ENCODE data around the gene AGAP1.

Gene AGAP1

GRCh38 chr2:235955664-235956063 is 461.8 kb downstream of the AGAP1 start:
- FAIRE-seq, result no peak

GRCh38 chr2:235956281-235956970 is 462.6 kb downstream of the AGAP1 start:
- FAIRE-seq, result no peak

- FAIRE-seq, result no peak
Observed at GRCh38 chr2:235957251-235957650, 463.4 kb downstream of the AGAP1 start.

- no peak for FAIRE-seq
Observed at GRCh38 chr2:235958221-235958930, 464.5 kb downstream of the AGAP1 start.

- no peak for FAIRE-seq
Observed at GRCh38 chr2:235958931-235959410, 465.1 kb downstream of the AGAP1 start.

GRCh38 chr2:235960011-235960715 is 466.3 kb downstream of the AGAP1 start:
- no peak for FAIRE-seq

GRCh38 chr2:235960716-235961640 is 467.1 kb downstream of the AGAP1 start:
- FAIRE-seq, result no peak

DNA sequence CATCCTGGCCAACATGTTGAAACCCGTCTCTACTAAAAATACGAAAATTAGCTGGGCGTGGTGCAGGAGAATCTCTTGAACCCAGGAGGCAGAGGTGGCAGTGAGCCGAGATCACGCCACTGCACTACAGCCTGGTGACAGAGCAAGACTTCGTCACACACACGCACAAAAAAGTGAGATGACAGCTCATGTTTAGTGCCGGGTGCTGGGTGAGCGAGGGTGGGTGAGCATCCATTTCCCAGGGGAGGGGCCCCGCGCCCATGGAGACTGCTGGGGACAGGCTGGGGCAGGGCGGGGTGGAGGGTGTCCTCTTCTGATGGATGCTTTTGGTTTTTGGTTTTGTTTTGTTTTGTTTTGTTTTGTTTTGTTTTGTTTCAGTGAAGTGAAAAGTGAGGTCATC is 467.9 kb downstream of the AGAP1 start:
- FAIRE-seq, result no peak

DNA sequence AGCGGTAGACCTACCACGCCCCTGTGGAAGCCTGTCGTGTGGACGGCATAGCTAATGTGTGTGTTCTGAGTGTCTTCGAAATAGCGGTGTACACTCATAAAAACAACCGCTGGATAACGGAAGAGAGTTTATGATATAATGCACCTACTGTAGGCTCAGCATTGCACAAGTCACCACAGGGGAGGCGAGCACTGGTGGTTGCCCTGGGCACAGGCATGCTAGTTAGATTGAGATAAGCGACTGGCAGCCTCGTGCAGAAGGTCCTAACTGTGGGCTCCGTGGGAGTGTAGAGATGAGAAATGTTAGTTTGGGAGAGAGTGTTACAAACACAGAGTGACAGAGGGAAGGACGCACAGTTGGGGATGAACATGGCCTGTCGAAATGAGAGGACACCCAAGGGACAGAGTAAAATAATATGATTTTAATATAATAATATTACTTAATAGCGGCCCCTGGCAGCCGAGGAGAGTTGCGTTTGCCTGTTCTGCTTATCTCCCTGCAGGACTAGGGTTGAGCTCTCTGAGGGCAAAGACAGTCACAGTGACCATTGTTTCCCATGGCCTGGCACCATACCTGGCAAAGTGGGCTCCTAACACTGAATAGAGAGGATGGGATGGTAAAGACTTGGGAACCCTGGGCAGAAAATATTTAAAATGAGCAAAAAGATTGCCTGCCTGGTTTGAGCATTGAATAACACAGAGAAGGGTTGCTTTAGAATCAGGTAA is 470.2 kb downstream of the AGAP1 start:
- no peak for FAIRE-seq

GRCh38 chr2:235964787-235965390 is 471.0 kb downstream of the AGAP1 start:
- FAIRE-seq, result no peak

DNA sequence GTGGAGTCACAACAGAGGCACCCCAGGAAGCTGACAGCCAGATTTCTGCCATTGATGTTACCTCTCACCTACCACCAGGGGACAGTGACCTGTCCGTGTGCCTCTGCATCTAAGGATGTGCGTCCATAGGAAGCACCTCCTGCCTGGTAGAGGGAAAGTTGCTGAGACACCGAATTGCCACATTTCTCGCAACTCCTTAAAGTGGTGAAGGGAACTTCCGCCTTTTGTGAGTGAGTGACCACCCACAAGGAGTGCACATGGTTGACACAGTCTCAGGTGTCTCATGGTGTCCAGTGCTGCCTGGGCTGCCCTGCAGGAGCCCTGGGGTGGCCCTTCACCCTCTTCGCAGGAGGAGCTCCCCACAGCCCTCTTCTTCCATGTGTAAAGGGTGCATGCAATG is 472.6 kb downstream of the AGAP1 start:
- no peak for FAIRE-seq

- FAIRE-seq, result no peak
Observed at GRCh38 chr2:235966932-235967757, 473.3 kb downstream of the AGAP1 start.

DNA sequence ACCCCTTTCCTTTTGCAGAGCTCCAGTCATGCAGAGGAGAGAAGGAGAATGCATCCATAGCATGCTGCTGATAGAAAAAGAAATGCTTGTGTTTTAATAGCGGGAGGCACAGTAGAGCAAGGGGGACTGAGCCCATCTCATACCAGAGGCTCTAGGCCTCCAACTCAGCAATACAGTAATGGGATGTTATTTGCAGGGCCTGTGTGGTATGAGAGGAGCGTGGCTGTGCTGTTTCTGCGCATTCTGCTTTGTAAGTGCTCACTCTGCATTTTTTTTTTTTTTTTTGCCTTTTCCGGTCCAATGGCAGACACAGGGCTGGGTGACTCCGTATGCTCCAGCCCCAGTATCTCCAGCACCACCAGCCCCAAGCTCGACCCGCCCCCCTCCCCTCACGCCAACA is 474.3 kb downstream of the AGAP1 start:
- FAIRE-seq, result no peak

DNA sequence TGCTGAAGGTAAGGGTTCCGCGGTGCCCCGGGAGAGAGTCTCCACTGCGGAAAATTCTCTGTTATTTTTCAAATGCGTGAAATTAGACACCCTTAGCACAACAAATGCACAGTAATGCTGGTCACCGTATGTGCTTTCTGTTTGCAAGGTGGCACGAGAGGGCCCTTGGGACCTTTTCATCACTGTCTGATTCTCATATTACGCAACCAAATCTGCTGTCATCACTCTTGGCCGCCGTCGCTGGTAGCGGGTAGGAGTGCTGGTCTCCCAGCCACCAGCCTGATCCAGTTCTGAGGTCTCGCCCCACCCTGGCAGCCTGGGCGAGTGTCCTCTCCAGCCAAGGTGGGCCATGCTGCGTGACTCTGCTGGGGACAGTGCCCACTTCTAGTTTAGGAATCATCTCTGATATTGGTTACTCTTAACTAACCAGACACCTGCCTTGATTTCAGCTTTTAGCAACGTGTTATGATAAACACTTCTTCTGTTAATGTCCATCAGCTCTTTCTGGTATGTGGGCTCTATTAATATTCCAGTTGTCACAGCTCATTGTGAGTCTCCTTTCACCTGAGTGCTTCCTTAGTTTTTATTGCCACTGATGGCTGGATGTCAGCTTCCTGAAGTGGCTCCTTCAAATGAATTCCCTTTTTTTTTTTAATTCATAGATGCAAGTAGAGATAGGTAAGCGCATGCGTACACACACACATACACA is 474.9 kb downstream of the AGAP1 start:
- no peak for FAIRE-seq

- FAIRE-seq, result no peak
Observed at GRCh38 chr2:235970204-235971040, 476.6 kb downstream of the AGAP1 start.

DNA sequence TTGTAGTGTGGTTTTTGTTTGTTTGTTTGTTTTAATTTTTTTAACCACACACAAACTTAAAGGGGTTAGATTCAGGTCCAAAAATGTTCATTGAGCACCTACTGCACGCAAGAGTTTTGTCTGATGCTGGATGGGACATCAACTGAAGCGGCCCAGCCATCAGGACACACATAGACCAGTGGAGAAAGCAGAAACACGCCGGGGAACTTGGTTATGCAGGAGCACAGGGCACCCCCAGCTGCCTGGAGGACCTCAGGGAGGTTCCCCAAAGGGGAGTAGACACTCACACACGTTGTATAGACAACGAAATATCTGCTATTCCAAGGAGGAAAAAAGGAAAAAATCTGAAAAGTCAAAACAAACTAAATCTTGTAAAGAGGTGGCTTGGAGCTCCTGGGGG is 482.7 kb downstream of the AGAP1 start:
- FAIRE-seq, result no peak

DNA sequence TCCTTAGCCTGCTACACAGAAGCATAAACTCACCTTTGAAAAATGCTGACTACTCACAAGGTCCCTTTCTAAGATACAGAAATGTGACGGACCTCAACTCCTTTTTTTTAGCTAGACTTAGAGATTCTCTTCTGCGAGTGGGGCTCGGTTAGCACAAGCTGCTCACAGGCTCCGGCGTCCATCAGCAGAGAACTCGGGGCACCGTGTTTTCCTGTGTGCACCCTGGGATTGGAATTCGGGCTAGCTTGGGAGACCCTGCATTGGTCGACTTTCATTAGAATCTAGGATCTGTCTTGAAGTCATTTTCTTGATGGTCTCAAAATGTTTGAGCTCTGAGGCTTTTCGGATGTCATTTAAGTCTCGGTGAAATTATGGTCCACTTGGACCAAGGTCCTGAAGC is 483.1 kb downstream of the AGAP1 start:
- FAIRE-seq, result no peak

DNA sequence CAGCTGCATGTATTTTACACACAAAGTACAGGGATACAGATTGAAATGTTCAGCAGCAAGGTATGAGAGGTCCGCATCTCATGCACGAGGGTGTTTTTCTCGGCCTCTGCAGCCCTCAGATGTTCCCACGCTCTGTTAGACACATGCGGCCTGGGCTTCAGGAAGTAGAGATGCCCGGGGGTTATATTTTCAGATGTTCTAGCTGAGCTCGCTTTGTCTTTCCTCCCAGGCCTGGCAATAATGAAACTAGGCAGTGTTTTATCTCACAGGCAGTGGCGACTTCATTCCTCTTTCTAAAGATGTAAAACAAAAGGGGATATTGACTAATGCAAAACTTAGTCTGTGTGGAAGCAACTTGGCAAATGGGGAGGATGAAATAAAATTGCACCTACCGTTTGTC is 483.6 kb downstream of the AGAP1 start:
- FAIRE-seq, result no peak

- no peak for FAIRE-seq
Observed at GRCh38 chr2:235978022-235978421, 484.2 kb downstream of the AGAP1 start.

All from TTC549 (cell line).